M059J (cell line): ENCODE results near the gene ATP10A. TPM values are rescaled to one million over a fixed set of nuclear protein-coding genes. Genes with fewer than 3 reads are reported as not detected.

ENCODE experiments used
- DNase-seq: peaks from one replicate; pipeline ENCODE4 v3.0.0-alpha.2; 2012; ENCODE audit warnings: low read depth
- total RNA-seq: library from RNA; depleted of rRNA; stranded (reverse); fragments of >200 nt; shearing (Covaris generic); gene quantifications from 2 replicates; pipeline ENCODE4 v1.2.3, GENCODE V29; 2014

The ATP10A gene
- total RNA-seq, 1 experiment from 2014 or later = not detected

DNA sequence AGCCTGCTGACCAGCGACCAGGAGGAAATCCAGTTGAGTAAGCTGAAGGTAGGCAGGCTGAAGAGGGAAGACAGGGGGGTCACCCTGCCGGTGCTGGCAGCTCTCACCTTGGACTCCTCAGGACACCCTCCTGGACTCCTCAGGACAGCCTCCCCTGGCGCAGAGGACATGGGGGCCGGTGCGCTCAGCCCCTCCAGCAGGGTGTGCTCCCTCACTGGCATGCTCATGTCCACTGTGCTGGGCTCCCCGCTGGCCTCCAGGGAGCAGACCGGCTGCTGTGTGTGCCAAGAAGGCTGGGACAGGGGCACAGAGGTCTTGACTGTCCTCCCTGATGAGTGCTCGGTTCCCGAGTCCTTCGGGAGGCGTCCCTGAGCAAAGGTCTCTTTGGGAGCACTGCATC is 183.6 kb downstream of the ATP10A start:
- DNase-seq = no peak

GRCh38 chr15:25678500-25678855 is 184.6 kb downstream of the ATP10A start:
- DNase-seq = no peak

DNA sequence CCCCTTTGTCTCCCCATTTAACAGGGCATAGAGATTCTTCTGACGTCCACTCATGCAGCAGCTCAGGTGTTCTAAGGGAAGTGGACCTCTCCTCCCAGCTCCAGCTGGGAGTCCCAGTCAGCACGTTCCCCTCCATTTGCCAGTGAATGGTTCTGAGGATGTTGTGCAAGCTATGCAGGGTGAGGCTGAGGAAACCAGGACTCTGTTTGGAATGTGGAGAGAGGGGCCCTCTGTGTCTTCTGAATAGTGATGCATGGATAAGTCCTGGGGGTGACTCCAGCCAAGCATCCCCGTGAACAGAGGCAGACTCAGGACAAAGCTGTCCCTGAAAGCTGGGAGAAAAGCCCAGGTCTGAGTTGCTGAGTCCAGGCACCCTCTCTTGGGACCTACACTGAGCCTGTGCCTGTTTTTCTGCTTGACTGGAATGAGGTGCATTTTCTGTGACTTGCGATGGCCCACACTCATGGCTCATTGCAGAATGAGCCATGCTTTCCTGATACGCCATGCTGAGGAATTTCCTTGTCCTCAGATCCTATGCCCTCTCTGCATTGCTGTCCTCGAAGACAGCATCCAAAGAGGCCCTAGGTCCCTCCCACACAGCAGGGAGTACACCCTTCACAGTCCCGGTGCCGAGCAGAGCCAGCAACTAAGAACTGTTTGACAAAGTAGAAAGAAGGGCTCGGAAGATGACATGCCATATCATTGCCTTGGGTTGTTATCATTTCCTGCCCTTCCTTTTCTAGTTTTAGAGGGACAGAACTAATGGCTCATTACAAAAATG is 185.2 kb downstream of the ATP10A start:
- no peak for DNase-seq

DNA sequence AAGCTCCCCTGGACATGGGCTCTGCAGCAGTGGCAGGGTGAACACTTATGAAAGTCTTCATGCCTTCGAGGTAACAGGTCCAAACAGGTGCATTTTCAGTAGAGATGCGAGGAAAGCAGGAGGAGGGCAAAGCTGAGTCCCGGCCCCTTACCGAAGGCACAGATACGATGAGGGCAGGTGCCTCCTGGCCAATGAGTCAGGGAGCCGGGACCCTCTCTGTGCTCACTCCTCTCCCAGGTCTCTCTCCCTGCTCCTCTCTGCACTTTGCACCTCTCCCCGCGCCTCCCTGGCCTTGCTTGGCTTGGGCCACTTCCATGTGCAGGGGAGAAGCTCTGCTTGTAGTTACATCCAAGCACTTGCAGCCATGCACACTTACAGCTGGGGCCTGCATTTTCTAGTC is 187.1 kb downstream of the ATP10A start:
- no peak for DNase-seq

GRCh38 chr15:25675396-25675795 is 187.7 kb downstream of the ATP10A start:
- no peak for DNase-seq

- no peak for DNase-seq
Measured at GRCh38 chr15:25674913-25675312, 188.2 kb downstream of the ATP10A start.

DNA sequence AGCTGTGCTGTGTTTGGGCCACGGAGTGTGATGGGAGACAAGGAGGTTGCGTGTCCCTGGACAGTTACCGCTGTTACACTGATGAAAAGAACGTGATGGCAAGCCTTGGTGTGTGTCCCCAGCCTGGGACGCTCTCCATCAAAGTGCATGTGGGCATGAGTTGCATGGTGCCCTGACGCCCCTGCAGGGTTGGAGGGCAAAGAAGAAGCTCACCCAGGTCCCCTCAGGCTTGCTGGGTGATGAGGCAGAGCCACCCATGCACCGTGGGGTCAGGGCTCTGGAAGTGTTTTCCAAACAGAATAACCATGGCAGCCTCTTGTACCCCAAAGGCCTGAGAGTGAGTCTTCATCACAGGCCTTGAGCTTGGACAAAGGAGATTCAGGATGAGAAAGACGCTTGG is 189.2 kb downstream of the ATP10A start:
- no peak for DNase-seq

DNA sequence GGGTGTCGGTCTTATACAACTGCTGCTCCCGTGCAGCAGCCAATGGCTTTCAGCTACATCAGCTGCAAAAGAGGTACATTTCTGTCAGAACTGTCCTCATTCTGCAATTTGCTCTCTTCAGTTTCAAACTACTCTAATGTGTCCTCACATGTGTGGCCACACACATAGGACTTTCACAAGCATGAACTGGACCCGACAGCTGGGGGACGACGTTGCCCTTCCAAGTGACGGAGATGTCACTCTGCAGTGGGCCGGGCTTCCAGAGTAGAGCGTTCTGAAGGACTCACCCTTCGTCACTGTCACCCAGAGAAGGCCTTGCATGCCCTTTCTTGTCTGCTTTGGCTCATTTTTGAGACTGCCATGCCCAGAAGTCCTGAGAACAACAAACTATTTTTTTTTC is 189.8 kb downstream of the ATP10A start:
- DNase-seq = no peak

- no peak for DNase-seq
Measured at GRCh38 chr15:25671132-25671531, 192.0 kb downstream of the ATP10A start.

- DNase-seq = no peak
Measured at GRCh38 chr15:25670621-25671020, 192.5 kb downstream of the ATP10A start.

- no peak for DNase-seq
Measured at GRCh38 chr15:25670025-25670554, 193.0 kb downstream of the ATP10A start.

DNA sequence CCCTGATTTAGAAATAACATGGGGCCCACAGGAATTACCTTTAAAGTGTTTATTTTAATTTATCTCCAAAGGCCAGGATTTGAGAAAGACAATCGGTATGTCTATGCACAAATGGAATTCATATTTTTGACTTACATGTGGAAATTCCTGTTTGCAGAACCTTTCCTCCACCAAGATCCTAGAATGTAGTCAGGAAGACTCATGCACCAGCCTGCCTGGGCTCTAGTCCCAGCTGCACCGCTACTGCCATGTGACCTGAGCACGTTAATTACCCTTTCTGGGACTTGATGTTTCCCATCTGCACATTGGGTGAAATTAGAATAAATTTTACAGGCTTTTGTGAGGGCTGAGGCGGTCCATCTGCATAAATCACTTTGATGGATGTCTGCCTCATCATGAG is 194.2 kb downstream of the ATP10A start:
- DNase-seq = no peak

- no peak for DNase-seq
Measured at GRCh38 chr15:25668236-25668795, 194.8 kb downstream of the ATP10A start.

- DNase-seq = no peak
Measured at GRCh38 chr15:25667829-25668228, 195.3 kb downstream of the ATP10A start.

DNA sequence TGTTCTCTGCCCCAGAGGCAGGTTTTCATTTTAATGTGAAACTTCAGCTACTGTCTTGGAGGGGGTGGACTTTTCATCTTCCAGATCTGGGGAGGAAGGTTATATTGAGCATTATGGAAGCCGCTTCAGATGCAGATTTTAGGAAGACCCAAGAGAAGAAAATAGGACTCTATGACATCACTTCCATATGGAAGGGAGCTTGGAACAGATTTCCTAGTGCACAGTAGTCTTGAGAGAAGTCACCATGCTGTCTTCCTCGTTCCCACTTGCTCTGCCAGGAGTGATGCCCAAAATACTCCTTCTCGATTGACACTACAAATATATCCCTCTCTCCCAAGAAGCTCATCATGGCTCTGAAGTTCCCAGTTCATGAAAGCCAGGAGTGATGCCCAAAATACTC is 197.2 kb downstream of the ATP10A start:
- DNase-seq = no peak

DNA sequence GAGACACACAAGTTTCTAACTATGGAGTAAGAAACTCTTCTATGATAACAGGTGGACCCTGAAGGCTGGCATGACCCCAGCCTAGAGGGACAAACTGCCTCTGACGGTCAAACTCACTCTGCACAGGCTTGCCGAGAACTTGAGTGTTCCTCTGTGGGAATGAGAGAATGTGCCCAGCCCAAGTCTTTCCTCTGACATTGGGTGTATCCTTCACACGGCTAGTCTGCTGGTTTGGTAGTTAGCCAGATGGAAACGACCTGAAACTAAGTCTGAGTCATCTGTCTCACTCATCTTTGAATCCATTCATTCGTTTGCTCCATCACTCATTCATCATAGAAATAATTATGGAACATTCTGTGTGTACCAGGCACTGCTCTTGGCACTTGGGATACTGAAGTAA is 198.4 kb downstream of the ATP10A start:
- DNase-seq = no peak

DNA sequence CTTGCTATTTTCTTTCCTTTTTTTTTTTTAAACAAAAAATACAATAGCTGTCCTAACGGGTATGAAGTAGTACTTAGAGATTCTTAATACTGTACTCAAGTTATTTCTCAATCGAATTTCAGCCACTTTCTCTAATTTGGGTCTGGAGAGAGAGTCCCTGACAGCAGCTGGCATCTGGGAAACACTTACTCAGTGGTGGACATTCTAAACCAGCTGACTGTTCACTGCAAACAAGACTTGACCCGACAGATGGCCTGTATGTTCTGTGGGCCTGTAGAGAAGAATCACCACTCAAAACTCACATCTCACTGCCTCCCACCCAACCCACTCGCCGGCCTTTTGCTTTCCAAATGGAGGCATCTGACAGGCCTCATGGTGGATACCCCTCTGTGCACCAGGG is 199.6 kb downstream of the ATP10A start:
- DNase-seq = no peak

DNA sequence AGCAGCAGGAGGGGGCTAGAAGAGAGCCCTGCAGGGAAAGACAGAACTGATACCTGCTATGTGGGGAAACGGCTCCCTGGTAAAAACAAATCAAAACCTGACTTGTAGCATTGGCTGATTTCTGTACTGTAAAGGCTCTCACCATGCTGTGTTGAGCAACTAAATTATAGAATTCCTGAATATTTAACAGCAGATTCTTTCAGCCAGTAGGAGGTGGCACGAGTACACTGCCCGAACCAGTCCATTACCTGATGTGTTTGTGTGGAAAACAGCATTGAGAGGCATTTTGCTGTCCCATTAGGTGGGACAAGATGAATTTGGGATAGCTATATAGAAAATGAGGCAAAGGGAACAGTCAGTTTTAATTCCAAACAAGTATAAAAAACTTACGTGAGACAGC is 201.2 kb downstream of the ATP10A start:
- DNase-seq = no peak

DNA sequence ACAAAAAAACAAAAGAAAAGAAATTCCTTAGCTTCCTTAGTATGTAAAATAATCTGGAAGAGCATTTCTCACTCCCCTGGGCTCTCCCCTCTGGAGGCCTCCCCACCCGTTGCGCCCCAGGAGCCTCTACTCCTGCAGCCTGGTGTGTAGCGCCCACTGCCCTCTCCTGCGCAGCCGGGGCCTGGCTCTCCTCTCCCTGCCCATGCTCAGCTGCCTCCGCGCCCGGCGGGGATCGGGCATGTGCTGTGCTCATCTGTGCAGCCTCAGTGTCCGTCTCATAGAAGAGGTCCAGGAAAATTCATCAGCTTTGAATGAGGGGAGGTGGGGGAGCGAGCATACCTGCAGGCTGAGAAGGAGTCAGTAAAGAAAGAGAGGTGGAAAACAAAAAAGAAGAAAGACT is 203.9 kb downstream of the ATP10A start:
- no peak for DNase-seq

DNA sequence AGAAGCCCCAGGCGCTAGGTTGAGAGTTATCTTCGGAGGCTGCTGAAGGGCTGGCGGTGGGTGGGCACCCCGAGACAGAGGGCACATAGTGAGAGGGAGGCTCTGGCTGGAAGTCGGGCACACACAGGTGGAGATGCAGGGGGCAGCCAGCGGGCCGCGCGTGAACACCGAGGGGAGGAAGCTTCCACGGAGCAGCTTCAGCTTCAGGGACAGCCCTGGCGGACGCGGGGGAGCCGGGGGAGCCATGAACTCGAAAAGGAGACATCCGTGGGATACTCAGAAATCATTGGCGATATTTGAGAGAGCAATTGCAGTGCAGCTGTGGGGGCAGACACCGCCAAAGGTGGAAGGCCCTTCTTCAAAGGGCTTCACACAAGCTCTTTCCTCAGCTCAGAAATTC is 204.6 kb downstream of the ATP10A start:
- no peak for DNase-seq

DNA sequence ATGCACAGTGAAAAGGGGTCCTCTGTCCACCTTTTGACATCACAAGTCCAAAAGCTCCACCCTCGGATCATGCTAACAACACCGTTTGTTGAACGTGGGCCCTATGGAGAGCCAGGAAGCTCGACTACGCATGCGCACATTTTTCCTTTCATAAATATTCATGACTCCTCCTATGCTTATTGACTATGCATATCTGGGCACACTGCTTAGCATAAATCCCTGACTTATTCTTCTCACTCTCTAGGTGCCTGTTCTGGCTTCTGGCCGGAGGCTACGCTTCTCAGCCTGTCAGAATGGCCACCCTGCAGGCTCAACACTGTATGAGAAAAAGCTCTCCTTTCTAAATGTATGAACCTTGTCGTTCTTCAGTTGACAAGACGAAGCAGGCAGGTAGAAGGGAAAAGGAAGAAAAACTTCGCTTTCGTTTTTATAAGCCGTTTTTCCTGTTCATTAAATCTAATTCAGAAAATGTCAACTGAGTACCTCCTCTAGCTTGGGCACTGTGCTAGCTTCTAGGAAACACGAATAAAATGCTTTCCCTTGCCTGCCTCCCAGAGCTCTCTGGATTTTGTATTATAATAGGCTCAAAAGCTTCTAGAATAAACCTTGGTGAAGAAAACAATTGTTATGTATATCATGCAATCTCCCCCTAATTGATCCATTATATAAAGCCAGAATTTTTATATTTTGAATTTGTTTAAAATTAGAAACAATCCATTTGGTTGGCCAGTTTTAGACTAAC is 207.7 kb downstream of the ATP10A start:
- DNase-seq = no peak

DNA sequence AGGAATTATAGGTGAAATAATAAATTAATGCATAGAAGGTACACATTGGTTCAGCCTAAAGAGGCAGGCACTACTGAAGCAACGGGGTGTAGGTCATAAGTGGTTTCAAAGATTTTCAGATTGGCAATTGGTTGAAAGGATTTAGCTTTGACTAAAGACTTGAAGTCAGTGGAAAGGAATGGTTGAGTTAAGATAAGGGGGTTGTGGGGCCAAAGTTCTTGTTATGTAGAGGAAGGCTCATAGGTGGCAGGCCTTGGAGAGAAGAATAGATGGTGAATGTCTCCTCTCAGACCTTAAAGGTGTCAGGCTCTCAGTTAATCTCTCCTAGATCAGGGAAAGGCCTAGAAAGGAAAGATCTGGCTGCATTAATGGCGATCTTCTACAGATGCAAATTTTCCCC is 209.8 kb downstream of the ATP10A start:
- no peak for DNase-seq

DNA sequence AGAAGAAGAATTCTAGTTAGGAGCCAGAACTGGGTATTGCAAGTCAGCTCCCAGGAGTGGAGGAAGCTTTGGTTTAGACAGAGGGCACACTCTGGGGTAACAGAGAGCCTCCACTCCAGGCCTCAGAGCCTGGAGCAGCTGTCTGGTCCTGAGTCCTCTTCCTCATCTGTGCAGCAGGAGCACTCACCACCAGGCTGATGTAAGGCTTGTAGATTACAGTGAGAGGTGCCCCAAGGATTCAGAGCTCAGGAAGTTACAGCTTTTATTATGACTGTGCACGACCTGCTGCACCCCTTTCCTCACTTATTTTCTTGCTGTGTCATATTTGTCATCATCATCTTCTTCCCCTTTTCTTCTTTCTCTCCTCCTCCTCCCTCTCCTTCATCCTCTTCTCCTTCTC is 210.4 kb downstream of the ATP10A start:
- no peak for DNase-seq
